IPS-15b (cell line): Measurements from ENCODE around the gene ZDHHC20.
"Not testable (repeated sequence)": the region's sequence is repeated elsewhere in the genome, so short reads cannot be mapped to it uniquely, and the experiment has no call there.

Experiments used
- H3K27me3 ChIP-seq: one replicate; pipeline ENCODE4 v1.6.1; 2013; ENCODE audit warnings: low read length; ENCODE audit not compliant: control insufficient read depth, insufficient read depth
- H3K36me3 ChIP-seq: one replicate; pipeline ENCODE4 v1.6.1; 2013; ENCODE audit warnings: low read length; ENCODE audit not compliant: control insufficient read depth, insufficient read depth
- H3K4me1 ChIP-seq: one replicate; pipeline ENCODE4 v1.6.1; 2013; ENCODE audit warnings: mild to moderate bottlenecking, low read length; ENCODE audit not compliant: control insufficient read depth, insufficient read depth
- H3K4me3 ChIP-seq: one replicate; pipeline ENCODE4 v1.5.1; 2013; ENCODE audit warnings: low read depth, low read length
- H3K9ac ChIP-seq: one replicate; pipeline ENCODE4 v1.6.1; 2013; ENCODE audit warnings: low read depth, mild to moderate bottlenecking, low read length
- H3K9me3 ChIP-seq: one replicate; pipeline ENCODE4 v1.6.1; 2013; ENCODE audit warnings: mild to moderate bottlenecking, low read length; ENCODE audit not compliant: control insufficient read depth, insufficient read depth

Gene ZDHHC20

GRCh38 chr13:21385710-21386109 is 73.4 kb downstream of the ZDHHC20 start:
- Histone ChIP-seq H3K36me3 (peaks cover 5% of the 10 kb centered on the region), H3K4me3 (no peak overlapping the region), H3K9me3 (no peaks in the 10 kb centered on the region)

GRCh38 chr13:21383090-21383489 is 76.0 kb downstream of the ZDHHC20 start:
- Histone ChIP-seq H3K27me3 (no peaks in the 10 kb centered on the region), H3K9ac (no peak overlapping the region), H3K4me3 (no peak overlapping the region), H3K36me3 (peaks cover 11% of the 10 kb centered on the region), H3K9me3 (no peaks in the 10 kb centered on the region), H3K4me1 (peaks cover 3% of the 10 kb centered on the region)

More at GRCh38 chr13:21385710-21386109, 73.4 kb downstream of the ZDHHC20 start:
- Histone ChIP-seq H3K9ac (no peak overlapping the region), H3K27me3 (no peaks in the 10 kb centered on the region), H3K4me1 (peaks cover 3% of the 10 kb centered on the region)

GRCh38 chr13:21376998-21377985 is 81.8 kb downstream of the ZDHHC20 start:
- H3K27me3 ChIP-seq, H3K4me3 ChIP-seq, H3K9ac ChIP-seq, H3K36me3 ChIP-seq, H3K4me1 ChIP-seq, H3K9me3 ChIP-seq: not testable (repeated sequence)

- no peak overlapping the region for H3K4me3 ChIP-seq
- H3K4me1 ChIP-seq, result no peaks in the 10 kb centered on the region
- no peaks in the 10 kb centered on the region for H3K36me3 ChIP-seq
- H3K9me3 ChIP-seq, result no peaks in the 10 kb centered on the region
- H3K27me3 ChIP-seq, result no peaks in the 10 kb centered on the region
- no peak overlapping the region for H3K9ac ChIP-seq
These were observed 86.6 kb downstream of the ZDHHC20 start for GRCh38 chr13:21372530-21372929.

- H3K9me3 ChIP-seq, result no peaks in the 10 kb centered on the region
These were observed 88.1 kb downstream of the ZDHHC20 start for GRCh38 chr13:21371011-21371410.

GRCh38 chr13:21365574-21365973 is 93.5 kb downstream of the ZDHHC20 start:
- no peaks in the 10 kb centered on the region for H3K9me3 ChIP-seq
- H3K4me1 ChIP-seq, result peaks cover 6% of the 10 kb centered on the region
- H3K9ac ChIP-seq, result no peak overlapping the region
- no peak overlapping the region for H3K4me3 ChIP-seq
- no peaks in the 10 kb centered on the region for H3K36me3 ChIP-seq
- H3K27me3 ChIP-seq, result no peaks in the 10 kb centered on the region

More at GRCh38 chr13:21371011-21371410, 88.1 kb downstream of the ZDHHC20 start:
- H3K4me3 ChIP-seq, result no peak overlapping the region
- H3K27me3 ChIP-seq, result no peaks in the 10 kb centered on the region
- peaks cover under 1% of the 10 kb centered on the region for H3K4me1 ChIP-seq
- H3K36me3 ChIP-seq, result no peaks in the 10 kb centered on the region
- peak overlapping the region; percentile 24 for H3K9ac ChIP-seq

- Histone ChIP-seq H3K9ac (no peak overlapping the region), H3K4me3 (no peak overlapping the region), H3K4me1 (peaks cover 6% of the 10 kb centered on the region)
These were observed 94.2 kb downstream of the ZDHHC20 start for GRCh38 chr13:21364916-21365315.

GRCh38 chr13:21364357-21364756 is 94.7 kb downstream of the ZDHHC20 start:
- H3K27me3 ChIP-seq, result no peaks in the 10 kb centered on the region
- peaks cover 6% of the 10 kb centered on the region for H3K4me1 ChIP-seq
- H3K9ac ChIP-seq, result no peak overlapping the region
- no peak overlapping the region for H3K4me3 ChIP-seq
- H3K9me3 ChIP-seq, result no peaks in the 10 kb centered on the region
- H3K36me3 ChIP-seq, result no peaks in the 10 kb centered on the region

More at GRCh38 chr13:21364916-21365315, 94.2 kb downstream of the ZDHHC20 start:
- Histone ChIP-seq H3K9me3 (no peaks in the 10 kb centered on the region), H3K36me3 (no peaks in the 10 kb centered on the region), H3K27me3 (no peaks in the 10 kb centered on the region)

- H3K36me3 ChIP-seq, result no peaks in the 10 kb centered on the region
- H3K4me1 ChIP-seq, result peaks cover 6% of the 10 kb centered on the region
- H3K9me3 ChIP-seq, result no peaks in the 10 kb centered on the region
- no peak overlapping the region for H3K9ac ChIP-seq
- no peak overlapping the region for H3K4me3 ChIP-seq
- no peaks in the 10 kb centered on the region for H3K27me3 ChIP-seq
These were observed 96.4 kb downstream of the ZDHHC20 start for GRCh38 chr13:21362741-21363140.

GRCh38 chr13:21361706-21362105 is 97.4 kb downstream of the ZDHHC20 start:
- Histone ChIP-seq H3K27me3 (no peaks in the 10 kb centered on the region), H3K9ac (no peak overlapping the region), H3K4me3 (no peak overlapping the region), H3K36me3 (no peaks in the 10 kb centered on the region), H3K9me3 (no peaks in the 10 kb centered on the region), H3K4me1 (peaks cover 6% of the 10 kb centered on the region)

GRCh38 chr13:21361123-21361522 is 98.0 kb downstream of the ZDHHC20 start:
- Histone ChIP-seq H3K4me3 (no peak overlapping the region), H3K4me1 (peaks cover 6% of the 10 kb centered on the region), H3K27me3 (no peaks in the 10 kb centered on the region), H3K9ac (no peak overlapping the region), H3K9me3 (no peaks in the 10 kb centered on the region), H3K36me3 (no peaks in the 10 kb centered on the region)

GRCh38 chr13:21360463-21360862 is 98.6 kb downstream of the ZDHHC20 start:
- no peaks in the 10 kb centered on the region for H3K36me3 ChIP-seq
- no peaks in the 10 kb centered on the region for H3K4me1 ChIP-seq
- H3K4me3 ChIP-seq, result no peak overlapping the region
- no peak overlapping the region for H3K9ac ChIP-seq
- no peaks in the 10 kb centered on the region for H3K27me3 ChIP-seq
- H3K9me3 ChIP-seq, result no peaks in the 10 kb centered on the region
